HG03432 (cell line): Measurements from ENCODE around the gene PROZ.

Source experiments
- ATAC-seq: cut with Tn5 transposase; IDR thresholded peaks from one replicate; pipeline ENCODE4 v1.9.1; 2021; ENCODE audit warnings: mild to moderate bottlenecking, moderate library complexity; ENCODE audit not compliant: unreplicated experiment

Gene PROZ

DNA sequence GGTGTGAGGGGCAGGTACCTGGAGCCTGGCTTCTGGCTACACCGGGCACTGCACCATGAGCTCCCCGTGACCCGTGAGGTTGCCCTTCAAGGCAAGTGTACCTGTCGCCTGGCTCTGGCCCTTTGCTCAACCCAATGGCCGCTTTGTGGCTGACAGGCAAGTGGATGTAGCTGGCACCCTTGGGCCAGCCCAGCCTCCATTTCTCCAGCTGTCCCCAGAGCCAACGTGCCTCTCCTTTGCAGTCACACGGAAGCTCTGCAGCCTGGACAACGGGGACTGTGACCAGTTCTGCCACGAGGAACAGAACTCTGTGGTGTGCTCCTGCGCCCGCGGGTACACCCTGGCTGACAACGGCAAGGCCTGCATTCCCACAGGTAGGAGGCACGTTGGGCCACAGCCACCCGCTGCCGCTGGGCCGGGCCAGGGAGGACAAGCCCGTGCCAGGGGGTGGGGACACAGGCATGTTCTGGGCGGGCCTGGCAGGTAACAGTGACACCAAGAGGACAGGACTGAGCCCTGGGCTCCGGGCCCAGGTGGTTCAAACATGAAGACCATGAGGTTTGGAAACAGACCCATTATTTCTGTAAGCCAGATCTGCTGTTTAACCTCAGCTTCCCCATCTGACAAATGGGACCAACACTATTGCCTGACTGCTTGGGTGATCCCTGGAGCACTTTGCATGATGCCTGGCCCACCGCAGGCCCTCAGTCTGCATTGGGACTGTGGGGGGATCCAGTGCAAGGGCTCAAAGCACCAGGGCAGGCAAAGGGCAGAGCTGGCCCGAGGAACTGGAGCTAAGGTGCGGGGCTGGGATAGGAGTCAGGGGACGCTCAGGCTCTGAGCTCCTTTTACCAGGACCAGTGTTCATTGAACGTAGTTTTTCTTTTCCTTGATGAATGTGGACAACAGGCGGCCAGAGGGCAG, 17.5 kb upstream of the PROZ start:
- ATAC-seq, result no peak

DNA sequence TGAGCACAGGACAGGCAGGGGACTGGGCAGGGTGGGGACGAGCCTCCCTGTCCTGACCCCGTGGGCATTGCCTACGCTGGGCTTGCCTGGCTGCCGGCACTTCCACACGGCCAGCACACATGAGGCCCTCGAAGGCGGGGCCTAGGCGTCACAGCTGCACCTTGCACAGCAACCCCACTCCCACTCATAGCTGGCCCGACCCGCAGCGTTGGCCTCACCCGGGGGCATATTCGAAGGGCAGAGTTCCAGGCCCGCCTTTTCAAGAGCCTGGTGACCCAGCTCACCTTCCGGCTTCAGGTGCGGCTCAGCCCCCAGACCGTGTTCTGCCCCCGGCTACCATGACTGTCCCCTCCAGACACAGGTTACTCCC, 16.9 kb upstream of the PROZ start:
- no peak for ATAC-seq

DNA sequence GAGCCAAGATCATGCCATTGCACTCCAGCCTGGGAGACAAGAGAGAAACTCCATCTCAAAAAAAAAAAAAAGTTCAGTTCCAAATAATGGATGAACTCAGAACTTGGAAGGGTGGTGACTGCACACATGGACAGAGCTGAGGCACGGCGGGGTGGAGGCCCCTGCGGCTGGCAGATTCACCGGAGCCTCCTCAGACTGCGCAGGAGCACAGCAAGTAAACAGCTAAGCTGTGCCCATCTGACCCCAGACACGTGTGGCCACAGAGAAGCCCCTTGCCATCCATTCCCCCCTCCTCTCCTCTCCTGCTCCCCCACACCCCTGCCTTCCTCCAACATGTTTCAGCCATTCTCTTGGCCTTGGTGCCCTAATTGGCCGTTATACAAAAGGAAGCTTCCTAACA, 15.6 kb upstream of the PROZ start:
- ATAC-seq, result no peak

DNA sequence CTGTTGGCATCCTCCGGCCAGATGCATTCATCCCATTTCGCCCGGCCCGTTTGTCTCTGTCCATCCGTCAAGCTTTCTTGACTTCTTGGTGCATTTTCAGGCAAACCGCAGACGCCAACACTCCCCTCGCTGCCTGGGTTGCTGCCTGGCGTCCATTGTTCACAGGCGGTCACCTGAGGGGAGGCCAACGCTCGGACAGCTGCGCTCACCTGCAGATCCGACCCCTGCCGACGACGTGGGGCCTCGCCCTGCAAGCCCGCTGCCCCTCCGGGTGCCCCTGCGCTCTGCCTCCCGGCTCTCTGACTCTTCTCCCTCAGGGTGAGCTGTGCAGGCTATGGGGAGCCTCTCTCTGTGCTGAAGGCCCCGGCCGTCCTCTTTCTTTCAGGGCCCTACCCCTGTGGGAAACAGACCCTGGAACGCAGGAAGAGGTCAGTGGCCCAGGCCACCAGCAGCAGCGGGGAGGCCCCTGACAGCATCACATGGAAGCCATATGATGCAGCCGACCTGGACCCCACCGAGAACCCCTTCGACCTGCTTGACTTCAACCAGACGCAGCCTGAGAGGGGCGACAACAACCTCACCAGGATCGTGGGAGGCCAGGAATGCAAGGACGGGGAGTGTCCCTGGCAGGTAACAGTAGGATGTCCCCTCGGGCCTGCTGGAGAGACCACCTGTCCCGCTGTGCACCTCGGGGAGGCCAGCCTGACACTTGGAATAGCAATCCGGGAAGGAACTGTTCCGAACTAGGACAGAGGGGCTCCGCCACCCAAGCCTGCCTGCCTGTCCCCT, 14.8 kb upstream of the PROZ start:
- no peak for ATAC-seq

DNA sequence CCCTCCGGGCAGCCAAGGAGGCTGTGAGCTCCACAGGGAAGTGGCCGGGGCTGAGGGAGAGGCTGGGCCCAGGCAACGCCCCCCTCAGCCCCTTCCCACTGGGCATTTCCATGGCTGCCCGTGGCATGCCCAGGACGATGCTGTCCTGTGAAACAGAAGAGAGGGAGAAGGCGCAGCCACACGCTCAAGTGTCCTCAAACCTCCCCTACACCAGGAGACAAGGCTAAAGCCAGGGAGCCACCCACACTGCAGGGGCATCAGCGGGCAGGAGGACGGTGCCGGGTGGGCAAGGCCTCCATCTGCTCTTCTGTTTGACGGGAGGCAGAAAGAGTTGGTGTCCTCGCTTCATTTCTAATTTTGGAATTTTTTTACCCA, 14.2 kb upstream of the PROZ start:
- no peak for ATAC-seq

DNA sequence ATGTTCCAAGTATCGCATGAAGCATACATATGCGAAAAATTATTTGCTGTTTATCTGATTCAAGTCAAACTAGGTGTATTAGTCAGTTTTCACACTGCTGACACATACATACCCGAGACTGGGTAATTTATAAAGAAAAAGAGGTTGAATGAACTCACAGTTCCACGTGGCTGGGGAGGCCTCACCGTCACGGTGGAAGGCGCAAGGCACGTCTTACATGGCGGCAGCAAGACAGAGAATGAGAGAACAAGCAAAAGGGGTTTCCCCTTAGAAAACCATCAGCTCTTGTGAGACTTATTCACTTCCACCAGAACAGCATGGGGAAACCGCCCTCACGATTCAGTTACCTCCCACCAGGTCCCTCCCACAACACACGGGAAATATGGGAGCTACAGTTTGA, 13.0 kb upstream of the PROZ start:
- ATAC-seq, result no peak

DNA sequence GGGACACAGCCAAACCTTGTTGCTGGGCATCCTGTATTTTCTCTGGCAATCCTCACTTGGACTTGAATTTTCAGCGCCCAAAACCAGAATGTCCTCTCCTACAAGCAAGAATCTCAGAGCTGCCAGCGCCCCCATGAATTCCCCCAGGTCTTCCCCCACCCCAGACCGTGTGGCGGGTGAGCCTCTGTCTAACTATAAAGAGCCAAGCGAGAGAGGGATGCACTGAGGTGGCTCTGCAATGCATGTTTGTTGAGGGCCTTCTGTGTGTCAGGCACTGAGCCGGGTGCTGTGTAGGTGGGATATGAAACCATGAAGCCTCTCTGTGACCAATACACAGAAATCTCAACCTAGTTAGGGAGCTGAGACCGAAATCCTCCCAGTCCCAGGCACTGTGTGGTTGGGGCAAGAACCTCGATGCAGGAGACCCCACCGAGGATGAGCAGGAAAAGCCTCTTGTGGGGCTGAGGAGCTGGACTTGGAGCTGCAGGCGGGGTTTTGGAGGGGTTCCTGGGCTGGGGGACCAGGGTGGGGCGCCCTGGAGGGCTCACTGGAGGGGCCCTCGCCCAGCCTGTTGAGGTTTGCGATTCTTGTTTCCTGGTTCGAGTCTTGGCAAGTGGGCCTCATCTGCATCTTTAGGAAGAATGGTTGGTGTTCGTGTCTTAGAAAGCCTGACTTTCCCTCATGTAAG, 12.4 kb upstream of the PROZ start:
- no peak for ATAC-seq

DNA sequence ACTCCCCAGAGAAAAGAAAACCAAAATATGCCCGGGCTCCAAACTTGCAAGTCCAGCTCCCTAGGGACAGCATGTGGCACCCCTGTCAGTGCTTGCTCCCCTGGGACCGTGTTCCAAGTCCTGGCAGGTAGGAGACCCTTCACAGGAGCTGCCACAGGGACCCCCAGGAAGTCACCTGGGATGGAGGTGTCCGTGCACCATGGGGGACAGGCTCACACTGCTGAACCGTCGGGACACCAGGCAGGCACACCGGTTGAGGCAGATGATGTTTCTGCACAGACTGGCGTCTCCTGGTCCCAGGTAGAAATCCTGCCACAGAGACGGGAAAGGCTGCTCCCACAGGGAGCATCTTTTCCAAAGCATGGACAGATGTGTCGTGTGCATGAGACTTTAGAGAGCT, 11.7 kb upstream of the PROZ start:
- no peak for ATAC-seq

DNA sequence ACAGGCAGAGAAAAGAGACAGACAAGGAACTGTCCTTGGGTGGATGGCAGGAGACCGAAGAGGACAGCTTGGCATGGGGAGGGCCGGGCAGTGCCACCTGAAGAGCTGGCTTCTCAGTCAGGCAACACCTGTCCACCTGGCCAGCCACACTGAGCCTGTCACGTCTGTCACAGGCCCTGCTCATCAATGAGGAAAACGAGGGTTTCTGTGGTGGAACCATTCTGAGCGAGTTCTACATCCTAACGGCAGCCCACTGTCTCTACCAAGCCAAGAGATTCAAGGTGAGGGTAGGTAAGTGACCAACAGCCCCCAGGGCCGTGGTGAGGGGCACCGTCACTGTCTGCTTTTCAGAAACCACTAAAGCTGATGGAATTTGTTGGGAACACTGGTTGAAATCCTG, 11.2 kb upstream of the PROZ start:
- no peak for ATAC-seq

DNA sequence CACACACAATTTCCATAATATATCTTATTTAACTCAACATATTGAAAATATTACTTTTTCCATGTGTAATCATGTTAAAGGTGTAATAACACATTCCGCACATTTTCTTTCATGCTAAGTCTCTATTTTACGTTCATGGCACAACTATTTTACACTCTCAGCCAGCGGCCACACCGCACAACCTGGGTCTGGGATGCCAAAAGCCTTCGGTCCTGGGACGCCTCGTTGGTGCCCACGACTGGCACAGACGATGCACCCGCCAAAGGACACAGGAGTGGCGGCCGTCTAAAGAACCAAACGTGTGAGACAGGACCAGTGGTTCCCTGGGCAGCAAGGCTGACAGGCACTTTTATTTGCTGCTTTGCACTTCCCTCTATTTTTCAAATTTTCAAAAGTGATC, 10.0 kb upstream of the PROZ start:
- ATAC-seq, result no peak

DNA sequence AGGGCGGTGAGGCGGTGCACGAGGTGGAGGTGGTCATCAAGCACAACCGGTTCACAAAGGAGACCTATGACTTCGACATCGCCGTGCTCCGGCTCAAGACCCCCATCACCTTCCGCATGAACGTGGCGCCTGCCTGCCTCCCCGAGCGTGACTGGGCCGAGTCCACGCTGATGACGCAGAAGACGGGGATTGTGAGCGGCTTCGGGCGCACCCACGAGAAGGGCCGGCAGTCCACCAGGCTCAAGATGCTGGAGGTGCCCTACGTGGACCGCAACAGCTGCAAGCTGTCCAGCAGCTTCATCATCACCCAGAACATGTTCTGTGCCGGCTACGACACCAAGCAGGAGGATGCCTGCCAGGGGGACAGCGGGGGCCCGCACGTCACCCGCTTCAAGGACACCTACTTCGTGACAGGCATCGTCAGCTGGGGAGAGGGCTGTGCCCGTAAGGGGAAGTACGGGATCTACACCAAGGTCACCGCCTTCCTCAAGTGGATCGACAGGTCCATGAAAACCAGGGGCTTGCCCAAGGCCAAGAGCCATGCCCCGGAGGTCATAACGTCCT, 9.4 kb upstream of the PROZ start:
- ATAC-seq, result no peak

DNA sequence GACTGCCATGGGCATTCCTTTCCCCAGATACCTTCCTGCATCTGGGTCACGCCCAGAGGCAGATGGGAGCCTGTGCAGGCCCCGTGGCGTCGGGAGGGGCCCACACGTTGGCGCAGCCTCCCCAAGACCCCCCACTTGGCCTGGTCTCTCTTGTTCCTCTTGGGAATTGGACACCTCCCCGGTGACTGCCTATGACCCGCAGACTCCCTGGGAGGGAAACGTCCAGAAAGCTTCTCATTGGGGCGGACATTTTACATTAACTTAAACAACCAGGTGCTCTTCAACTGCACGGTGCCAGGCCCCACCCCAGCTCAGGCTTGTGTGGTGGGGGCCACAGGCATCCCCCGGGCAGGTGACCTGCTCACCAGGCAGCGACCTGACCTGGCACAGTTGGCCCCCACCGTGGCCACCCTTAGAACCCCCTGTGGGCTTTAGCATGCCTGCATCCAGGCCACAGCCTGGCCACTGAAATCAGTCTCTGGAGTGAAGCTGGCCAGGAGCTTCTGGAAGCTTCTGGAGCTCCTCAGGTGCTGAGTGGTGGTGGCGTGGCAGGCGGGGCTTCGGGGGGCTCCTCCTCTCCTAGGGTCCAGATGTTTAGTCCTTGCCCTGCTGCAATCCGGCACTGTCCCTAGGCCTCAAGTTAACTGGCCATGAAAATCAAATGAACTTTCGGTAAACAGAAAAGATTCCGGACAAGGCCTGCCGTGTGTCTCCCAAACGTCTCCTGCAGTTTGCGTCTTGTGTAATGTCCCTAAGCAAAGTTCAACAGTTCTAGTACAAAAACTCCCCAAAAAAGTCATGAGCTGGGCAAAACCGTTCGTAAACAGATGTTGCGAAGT, 8.5 kb upstream of the PROZ start:
- no peak for ATAC-seq

DNA sequence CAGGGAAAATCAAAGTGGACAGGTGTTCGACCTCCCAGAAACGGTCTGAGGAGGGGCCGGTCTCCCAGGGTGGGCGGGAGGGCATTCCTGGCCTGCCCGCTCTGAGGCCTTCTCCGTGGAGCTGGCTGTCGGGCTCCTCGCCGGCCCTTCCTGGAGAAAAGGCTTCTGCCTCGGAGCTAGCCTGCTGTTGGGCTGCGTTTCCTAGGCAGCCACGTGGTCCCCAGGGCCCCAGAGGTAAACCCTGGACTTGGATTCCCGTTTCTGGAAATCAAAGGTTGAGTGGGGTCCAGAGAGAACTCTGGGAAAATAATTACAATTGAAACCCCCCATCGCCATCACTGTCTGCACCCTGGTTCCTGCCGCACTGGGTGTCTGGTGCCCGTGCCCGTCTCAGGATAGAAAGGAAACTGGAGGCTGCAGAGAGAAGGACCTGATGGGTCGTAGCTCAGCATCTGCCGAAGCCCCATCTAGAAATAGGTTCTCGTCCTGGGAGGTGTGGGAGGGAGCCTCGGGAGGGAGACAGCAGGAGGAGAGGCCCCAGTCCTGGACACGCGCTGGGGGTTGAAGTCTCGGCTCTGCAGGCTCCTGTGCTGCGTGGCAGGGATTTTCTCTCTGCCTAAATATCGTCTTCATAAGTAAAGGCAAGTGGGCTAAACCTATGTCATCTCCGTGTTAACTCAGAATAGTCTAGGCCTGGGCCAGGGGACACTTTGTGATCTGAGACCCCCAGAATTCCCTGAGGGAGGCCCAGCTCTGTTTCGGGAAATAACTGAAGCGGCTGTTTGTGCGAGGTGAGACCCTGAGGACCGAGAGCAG, 7.7 kb upstream of the PROZ start:
- ATAC-seq, result no peak

DNA sequence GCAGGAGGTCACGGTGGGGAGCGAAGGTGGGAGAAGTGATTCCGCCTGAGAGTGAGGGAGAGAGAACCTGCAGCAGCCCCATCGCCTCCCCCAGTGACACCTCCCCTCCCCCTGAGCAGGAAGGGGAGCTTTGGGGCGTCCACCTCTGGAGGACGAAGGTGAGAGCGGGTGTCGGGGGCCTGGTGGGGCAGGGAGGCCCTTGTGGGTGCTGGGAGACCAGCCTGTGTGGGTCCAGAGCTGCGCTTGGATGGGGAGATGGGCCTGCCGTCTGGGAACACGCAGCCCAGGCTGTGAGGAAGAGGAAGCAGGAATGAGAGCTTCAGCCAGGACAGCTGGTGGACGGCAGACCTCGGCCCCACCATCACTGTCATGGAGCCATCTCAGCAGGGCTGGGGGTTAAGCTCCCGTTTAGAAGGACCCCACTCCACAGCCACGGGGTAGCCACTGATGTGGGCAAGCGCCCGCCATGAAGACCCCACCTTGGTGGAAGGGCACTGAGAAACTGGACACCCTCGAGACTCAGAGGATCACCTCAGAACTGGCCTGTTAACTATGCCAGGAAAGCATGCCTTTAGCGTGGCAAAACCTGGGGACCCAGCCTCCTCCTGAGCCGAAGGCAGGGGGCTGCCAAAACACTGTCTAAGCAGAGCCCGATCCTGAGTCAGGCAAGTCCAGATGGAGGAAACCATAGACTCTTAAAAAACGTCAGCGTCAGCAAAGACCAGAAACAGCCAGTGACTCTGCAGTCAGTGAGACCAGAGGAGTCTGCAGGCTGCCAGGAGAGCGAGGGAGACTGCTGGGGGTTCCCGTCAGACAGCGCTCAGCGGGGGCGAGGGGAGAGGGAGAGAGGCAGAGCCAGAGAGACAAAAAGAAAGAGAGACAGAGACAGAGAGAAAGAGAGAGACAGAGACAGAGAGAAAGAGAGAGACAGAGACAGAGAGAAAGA, 6.4 kb upstream of the PROZ start:
- no peak for ATAC-seq

DNA sequence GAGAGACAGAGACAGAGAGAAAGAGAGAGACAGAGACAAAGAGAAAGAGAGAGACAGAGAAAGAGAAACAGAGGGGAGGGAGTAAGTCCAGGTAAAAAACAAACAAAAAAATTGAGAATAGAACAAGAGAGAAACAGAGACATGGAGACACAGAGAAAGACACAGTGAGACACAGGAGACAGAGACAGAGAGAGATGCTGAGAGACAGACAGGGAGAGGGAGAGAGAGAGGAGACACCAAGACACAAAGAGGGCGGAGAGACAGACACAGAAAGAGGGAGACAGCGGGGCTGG, 5.8 kb upstream of the PROZ start:
- no peak for ATAC-seq

DNA sequence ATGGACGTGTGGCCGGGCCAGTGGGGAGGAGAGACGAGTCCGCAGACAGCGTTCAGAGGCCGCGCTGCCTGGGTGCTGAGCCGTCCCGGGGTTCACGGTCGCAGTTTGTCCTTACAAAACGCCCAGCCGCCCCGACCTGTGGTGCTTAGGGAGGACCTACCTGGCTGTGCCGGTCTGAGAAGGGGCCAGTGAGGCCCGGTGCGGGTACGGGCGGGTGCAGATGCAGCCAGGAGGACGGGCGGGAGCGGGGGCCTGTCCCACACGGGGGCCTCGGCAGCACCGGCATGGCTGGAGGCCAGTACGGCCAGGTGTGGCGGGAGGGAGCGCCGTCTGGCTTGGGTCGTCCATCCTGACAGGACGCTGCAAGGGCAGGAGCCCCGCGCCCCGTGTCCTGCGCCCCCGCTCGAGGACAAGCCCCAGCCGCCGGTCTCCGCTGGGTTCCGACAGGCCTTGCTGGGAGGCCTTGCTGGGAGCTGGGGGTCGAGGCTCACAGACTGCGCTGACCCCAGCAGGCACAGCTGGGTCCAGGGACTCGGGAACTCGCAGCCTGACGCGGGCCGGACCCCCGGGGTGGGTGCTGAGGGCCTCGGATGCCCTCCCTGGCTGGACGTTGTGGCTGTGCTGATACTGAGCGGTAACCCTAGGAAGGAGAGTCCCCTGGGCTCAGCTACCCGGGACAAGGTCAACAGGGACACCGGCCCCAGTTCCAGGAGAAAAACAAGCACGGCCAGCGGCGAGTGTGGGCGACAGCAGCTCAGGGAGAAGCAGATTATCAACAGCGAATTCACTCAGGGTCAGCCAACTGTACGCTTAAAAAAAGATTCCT, 5.3 kb upstream of the PROZ start:
- peak; percentile 32 for ATAC-seq

DNA sequence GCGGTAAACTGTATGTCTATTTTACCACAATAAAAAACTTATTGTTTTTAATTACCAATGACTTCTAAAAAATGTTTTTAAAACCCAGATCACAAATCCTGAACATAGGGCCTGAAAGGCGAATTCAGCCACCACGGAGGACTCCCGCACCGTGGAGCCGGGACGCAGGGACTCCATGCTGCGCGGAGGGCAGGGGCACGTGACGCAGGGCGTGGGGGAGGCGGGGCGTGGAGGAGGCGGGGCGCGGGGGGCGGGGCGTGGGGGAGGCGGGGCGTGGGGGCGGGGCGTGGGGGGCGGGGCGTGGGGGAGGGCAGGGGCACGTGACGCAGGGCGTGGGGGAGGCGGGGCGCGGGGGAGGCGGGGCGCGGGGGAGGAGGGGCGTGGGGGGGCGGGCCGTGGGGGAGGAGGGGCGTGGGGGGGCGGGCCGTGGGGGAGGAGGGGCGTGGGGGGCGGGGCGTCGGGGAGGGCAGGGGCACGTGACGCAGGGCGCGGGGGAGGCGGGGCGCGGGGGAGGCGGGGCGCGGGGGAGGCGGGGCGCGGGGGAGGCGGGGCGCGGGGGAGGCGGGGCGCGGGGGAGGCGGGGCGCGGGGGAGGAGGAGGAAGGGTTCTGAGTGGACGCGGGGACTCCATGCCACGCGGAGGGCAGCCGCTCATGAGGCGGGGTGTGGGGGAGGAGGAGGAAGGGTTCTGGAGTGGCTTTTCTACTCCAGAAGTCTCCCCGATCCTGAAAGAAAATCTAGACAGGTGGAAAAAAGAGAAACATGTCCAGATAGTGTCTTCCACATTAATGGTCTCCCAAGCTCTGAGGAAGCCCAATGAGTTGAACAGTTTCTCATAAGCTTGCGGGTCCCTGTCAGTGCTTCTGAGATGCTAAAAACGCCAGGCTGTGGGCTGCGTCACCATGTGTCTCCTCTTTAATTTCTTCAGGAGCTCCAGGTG, 4.4 kb upstream of the PROZ start:
- ATAC-seq, result peak; percentile 52
